22Rv1 (cell line): ENCODE results near the gene NOTCH1.
A peak's percentile ranks its signal among the peaks of the same experiment; 100 is the strongest.

Source experiments
- H3K27ac ChIP-seq: fragments of 450-650 bp; 2 replicates; pipeline ENCODE4 v1.5.1; 2017
- ZFX ChIP-seq: fragments of 450-650 bp; IDR thresholded peaks from 2 replicates; pipeline ENCODE4 v1.6.1; 2017; ENCODE audit warnings: antibody characterized with exemption, borderline replicate concordance
- TF ChIP-seq, protein P1 (sequence below): fragments of 450-650 bp; IDR thresholded peaks from 2 replicates; pipeline ENCODE4 v1.5.1; 2017; ENCODE audit warnings: mild to moderate bottlenecking

NOTCH1 gene

DNA sequence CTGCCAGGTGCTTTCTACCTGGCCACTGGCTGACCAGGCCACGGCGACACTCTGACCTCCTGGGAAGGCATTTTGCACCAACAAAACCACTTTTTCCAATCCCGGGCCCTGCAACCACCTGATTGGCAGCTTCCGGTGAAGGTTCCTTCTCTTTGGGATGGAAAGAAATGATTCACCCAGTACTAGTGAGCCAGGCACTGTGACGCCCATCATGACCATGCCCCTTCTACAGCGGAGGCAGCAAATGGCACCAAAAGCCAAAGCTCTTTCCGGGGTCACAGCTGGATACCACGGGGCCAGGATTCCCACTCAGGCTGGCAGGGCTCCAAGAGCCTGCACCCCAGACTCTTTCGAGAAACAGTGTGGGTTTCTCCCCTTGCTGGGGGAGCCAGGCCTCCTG lies 4.7 kb downstream of the NOTCH1 start:
- H3K27ac ChIP-seq, result no peak overlapping the region; the same call in 1 of the 2 replicates
- no peak for TF ChIP-seq ZFX
- TF ChIP-seq, protein P1, sequence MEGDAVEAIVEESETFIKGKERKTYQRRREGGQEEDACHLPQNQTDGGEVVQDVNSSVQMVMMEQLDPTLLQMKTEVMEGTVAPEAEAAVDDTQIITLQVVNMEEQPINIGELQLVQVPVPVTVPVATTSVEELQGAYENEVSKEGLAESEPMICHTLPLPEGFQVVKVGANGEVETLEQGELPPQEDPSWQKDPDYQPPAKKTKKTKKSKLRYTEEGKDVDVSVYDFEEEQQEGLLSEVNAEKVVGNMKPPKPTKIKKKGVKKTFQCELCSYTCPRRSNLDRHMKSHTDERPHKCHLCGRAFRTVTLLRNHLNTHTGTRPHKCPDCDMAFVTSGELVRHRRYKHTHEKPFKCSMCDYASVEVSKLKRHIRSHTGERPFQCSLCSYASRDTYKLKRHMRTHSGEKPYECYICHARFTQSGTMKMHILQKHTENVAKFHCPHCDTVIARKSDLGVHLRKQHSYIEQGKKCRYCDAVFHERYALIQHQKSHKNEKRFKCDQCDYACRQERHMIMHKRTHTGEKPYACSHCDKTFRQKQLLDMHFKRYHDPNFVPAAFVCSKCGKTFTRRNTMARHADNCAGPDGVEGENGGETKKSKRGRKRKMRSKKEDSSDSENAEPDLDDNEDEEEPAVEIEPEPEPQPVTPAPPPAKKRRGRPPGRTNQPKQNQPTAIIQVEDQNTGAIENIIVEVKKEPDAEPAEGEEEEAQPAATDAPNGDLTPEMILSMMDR, result no peak

DNA sequence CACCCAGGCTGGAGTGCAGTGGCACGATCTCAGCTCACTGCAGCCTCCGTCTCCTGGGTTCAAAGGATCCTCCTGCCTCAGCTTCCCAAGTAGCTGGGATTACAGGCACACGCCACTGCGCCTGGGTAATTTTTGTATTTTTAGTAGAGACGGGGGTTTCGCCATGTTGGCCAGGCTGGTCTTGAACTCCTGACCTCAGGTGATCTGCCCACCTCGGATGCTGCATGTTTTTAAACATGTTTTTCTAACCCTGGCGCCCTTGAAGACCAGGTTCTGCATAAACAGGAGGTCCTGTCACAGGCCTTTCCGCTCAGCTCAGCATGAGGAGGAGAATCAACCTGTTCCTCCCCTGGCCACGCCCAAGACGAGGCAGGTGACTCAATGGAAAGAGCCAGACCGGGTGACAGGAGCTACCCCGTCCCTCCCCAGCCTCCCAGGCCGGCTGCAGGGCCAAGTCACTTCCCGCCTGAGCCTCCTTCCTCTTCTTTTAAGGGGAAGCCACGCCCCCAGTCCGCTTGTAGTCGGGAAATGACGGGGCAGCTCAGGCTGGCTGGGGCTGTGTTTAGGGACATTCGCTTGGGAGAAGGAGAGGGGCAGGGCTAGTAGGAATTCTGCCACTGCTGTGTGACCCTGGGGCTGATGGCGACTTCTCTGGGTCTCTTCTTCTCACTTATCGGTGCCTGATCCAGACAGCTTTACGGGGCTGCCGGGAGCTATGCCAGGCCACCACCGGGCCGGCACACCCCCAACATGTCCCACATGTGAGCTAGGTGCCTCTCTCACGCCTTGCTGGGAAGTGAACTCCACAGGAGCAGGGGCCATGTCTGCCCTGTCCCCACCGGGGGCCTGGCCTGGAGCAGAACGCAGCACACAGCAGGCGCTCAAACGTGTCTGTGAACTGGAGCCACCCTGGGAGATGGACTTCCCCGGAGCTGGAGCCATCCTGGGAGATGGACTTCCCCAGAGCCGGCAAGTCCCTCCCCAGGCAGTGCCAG lies 6.1 kb downstream of the NOTCH1 start:
- TF ChIP-seq ZFX, result no peak
- TF ChIP-seq, protein P1, result no peak
- peak overlapping the region; percentile 78 for H3K27ac ChIP-seq

DNA sequence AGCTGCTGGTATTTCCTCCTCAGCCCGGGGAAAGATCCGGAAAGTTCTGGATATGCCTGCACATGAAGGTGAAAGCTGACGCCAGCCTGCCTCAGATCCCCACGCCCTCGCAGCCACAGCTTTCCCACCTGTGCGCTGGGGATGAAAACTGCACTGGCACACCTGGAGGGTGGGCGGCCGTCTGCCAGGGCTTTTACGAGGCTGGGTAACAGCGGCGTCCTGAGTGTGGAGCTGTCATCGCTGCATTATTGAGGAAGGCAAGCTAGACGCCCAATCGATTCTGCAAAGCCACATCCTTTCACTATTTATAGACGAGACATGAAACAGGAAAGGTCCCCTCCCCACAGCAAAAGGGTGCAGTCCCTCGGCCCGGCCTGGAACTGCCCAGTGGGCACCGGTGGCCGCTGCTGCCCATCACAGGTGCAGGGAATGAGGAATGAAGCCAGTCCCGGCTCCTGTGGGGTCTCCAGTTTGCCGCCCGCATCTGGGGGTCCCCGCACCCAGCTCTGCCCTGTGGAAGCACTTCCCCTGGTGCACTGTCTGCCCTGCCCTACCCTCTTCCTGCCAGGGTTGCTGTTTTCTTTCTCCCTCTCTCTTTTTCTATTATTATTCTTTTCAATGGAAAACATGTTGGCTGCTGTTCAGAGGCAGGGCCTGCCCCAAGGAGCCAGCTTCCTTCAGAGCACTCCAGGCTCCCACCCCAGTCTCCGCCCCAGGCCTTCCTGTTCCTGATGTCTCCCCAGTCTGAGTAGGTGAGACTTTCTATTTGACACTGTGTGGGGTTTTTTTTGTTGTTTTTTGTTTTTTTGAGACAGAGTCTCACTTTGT lies 7.0 kb downstream of the NOTCH1 start:
- H3K27ac ChIP-seq, result peak overlapping the region; percentile 78

DNA sequence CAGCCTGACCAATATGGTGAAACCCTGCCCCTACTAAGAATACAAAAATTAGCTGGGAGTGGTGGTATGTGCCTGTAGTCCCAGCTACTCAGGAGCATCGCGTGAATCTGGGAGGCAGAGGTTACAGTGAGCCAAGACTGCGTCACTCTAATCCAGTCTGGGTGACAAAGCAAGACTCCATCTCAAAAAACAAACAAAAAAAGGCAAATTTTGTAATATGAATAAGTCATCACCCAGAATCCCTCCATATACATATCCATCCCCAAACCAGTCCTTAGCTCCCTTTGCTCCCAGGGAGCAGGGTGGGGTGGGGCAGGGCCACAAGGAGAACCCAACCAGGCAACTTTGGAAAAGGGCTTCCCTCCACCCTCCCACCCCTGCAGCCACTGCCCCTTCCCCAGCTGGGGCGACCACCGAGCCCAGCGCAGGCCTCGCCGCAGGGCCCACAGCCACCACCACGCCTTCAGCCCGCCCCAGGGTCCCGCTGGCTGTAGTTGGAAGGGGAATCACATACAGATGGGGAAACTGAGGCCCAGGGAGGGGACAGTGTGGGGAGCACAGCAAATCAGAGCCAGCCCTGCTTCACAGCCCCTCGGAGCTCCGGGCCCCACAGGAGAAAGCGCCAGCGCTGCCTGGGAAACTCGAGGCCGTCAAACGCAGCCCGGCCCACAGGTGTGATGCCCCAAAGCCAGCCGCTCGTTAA lies 7.8 kb downstream of the NOTCH1 start:
- no peak for TF ChIP-seq ZFX
- TF ChIP-seq, protein P1, result no peak
- 0 out of 2 replicates have a peak overlapping the region, but pooled peaks have one; percentile 78 for H3K27ac ChIP-seq

More for the DNA sequence above, 7.0 kb downstream of the NOTCH1 start:
- TF ChIP-seq, protein P1, result no peak
- TF ChIP-seq ZFX, result no peak

DNA sequence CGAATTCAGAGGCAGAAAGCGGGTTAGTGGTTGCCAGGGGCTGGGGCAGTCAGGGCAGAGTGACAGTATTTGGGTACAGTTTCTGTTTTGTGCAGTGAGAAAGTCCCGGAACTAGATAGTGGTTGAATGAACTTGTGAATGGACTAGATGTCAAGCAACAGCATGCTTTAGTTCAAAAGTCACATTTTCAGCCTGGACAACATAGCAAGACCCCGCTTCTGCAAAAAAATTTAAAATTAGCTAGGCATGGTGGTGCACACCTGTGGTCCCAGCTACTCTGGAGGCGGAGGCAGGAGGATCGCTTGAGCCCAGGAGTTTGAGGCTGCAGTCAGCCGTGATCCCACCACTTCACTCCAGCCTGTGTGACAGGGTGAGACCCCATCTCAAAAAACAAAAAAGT lies 8.4 kb downstream of the NOTCH1 start:
- H3K27ac ChIP-seq, result no peak overlapping the region
- TF ChIP-seq ZFX, result no peak
- TF ChIP-seq, protein P1, result no peak

DNA sequence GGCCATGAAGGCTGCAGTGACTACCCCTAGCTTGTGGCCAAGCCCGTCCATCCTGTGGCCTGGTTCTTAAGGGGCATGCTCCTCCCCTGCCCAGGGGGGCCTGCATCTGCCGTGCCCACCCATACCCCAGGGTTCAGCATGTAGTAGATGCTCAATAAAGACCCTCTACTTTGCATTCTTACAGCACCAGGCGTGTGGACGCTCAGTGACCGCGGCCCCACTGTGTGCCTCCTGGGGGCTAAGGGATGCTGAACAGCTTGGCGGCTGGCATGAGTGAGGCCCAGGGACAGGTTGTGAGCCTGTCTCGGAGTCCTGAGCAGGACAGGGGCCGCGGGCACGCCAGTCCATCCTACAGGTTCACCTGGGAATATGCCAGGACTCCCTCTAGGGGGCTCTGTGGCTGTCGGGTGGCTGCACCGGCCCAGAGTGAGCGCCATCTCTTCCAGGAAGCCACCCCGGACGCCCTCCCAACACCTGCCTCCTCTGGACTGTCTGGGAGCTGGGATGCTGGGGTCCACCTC lies 9.1 kb downstream of the NOTCH1 start:
- no peak overlapping the region for H3K27ac ChIP-seq
- TF ChIP-seq ZFX, result no peak
- TF ChIP-seq, protein P1, result peak; percentile 14; the same call in 1 of the 2 replicates
